Esophagus muscularis mucosa (tissue), 4 donors: Measurements from ENCODE around the gene DYNC1LI2.

Experiments used
- CTCF ChIP-seq, 3 experiments: fragments of 200-600 bp in 2 of 3; fragments of 450-650 bp in 1 of 3; sonication (generic) in 2 of 3; IDR thresholded peaks; one replicate each; pipeline ENCODE4 v1.5.1; 2017 to 2019; ENCODE audit warnings: antibody characterized with exemption in 3 of 3, mild to moderate bottlenecking in 2 of 3, moderate library complexity in 1 of 3
- EP300 ChIP-seq: sonication (generic); formaldehyde crosslinking; IDR thresholded peaks from one replicate; pipeline ENCODE4 v1.6.1; 2017; ENCODE audit warnings: antibody characterized with exemption
- POLR2A ChIP-seq: fragments of 450-650 bp; IDR thresholded peaks from one replicate; pipeline ENCODE4 v1.6.1; 2017; ENCODE audit warnings: antibody characterized with exemption, moderate library complexity, mild to moderate bottlenecking, low read depth
- POLR2AphosphoS5 ChIP-seq, 2 donors: sonication (generic); formaldehyde crosslinking; IDR thresholded peaks; one replicate each; pipeline ENCODE4 v1.6.1; 2017; ENCODE audit warnings: antibody characterized with exemption in 2 of 2

DNA sequence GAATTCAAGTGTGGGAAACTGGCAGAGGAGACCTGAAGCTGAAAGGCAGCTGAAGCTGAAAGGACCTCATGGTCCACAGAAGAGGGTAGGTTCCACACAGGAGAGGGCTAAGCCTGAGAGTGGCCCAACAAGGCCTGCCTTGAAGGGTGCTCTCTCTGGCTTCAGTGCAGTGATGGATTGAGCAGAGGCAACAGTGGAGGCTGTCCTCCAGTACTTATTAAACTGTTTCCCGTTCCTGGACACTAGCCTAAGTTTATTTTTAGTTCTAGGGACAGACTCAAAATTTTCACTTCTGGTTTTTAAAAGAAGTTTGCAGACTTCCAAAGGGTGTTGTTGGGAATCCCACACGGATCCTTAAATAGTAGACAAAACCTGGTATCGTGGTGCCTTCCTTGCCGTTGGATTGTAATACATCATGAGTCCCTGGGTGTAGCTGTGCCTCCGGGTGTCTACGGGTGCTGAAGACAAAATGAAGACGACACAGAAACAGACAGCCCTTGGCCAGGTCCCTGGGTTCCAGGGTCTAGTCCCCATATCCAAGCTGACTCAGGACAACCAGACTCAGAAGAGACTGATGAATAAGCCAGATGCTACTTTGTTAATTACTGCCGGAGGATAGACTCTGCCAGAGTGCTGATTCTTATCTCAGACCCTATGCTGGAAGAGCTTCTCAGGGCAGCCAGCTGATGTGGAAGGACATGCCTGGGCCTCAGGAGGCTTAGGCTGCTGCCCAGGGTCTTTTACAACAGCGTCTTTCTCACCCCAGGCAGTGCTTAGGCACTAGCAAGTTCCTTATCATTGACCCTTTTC is 47.8 kb downstream of the DYNC1LI2 start:
- TF ChIP-seq CTCF (IDR thresholded peaks at IDR 0.05) (no peak), POLR2AphosphoS5 (IDR thresholded peaks at IDR 0.05) (no peak), POLR2A (no peak), EP300 (no peak)
